Rectal smooth muscle tissue (tissue), 1 donor: ENCODE data around the gene MTR.

Experiments
- H3K27ac ChIP-seq: one replicate; pipeline ENCODE4 v1.7.0; 2013; ENCODE audit warnings: low read depth, low read length, inconsistent platforms
- H3K27me3 ChIP-seq: one replicate; pipeline ENCODE4 v1.7.0; 2013; ENCODE audit warnings: low read length; ENCODE audit not compliant: control insufficient read depth, insufficient read depth
- H3K36me3 ChIP-seq: one replicate; pipeline ENCODE4 v1.7.0; 2013; ENCODE audit warnings: low read length; ENCODE audit not compliant: control insufficient read depth, insufficient read depth
- H3K4me1 ChIP-seq: one replicate; pipeline ENCODE4 v1.7.0; 2013; ENCODE audit warnings: low read length; ENCODE audit not compliant: control insufficient read depth, insufficient read depth
- H3K4me3 ChIP-seq: one replicate; pipeline ENCODE4 v1.7.0; 2013; ENCODE audit warnings: low read length
- H3K9ac ChIP-seq: one replicate; pipeline ENCODE4 v1.7.0; 2013; ENCODE audit warnings: low read length

The MTR gene

DNA sequence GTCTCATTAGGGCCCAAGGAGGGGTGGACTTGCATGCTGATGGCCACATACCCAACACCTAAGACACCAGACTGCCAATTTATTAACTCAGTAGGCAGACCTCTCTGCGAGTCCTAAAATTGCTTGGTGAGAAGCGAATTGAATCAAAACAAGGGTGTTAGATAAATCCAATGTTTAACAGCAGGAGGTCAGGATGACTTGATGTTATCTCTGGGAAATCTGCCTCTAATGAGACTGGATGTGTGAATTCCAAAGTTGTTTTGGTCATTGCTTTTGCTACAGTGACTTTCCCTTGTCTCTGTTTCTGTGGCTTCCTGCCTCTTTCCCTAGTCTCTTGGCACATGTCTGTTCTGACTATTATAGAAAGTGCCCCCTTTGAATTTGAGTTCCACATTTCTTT is 20.8 kb downstream of the MTR start:
- H3K9ac ChIP-seq: no peak overlapping the region
- no peak overlapping the region for H3K27ac ChIP-seq
- H3K36me3 ChIP-seq: peaks cover 27% of the 10 kb centered on the region
- no peak overlapping the region for H3K4me3 ChIP-seq
- no peaks in the 10 kb centered on the region for H3K27me3 ChIP-seq
- H3K4me1 ChIP-seq: no peaks in the 10 kb centered on the region

DNA sequence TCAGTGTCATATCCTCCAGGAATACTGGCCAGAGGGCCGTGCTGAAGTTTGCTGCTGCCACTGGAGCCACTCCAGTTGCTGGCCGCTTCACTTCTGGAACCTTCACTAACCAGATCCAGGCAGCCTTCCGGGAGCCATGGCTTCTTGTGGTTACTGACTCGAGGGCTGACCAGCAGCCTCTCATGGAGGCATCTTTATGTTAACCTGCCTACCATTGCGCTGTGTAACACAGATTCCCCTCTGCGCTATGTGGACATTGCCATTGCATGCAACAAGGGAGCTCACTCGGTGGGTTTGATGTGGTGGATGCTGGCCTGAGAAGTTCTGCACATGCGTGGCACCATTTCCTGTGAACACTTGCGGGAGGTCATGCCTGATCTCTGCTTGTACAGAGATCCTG is 24.8 kb downstream of the MTR start:
- Histone ChIP-seq H3K27ac (no peak overlapping the region), H3K27me3 (no peaks in the 10 kb centered on the region), H3K4me3 (no peak overlapping the region), H3K36me3 (peaks cover 19% of the 10 kb centered on the region), H3K4me1 (no peaks in the 10 kb centered on the region), H3K9ac (no peak overlapping the region)

DNA sequence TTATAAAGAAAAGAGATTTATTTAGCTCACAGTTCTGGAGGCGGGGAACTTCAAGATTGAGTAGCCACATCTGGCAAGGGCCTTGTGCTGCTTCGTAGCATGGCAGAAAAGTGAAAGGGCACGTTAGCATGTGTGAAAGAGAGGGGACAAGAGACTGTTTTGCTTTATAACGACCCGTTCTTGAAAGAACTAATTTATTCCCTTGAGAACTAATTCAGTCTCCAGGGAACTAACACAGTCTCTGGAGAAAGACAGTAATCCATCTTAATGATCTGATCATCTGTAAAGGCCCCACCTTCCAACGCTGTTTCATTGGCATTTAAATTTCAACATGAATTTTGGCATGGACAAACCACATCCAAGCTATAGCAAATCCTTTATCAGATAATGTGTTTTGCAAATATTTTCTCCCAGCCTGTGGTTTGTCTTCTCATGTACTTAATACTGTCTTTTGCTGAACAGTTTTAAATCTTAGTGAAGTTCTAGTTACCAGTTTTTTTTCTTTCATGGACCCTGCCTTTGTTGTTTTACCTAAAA is 26.1 kb downstream of the MTR start:
- peaks cover 19% of the 10 kb centered on the region for H3K36me3 ChIP-seq
- no peak overlapping the region for H3K27ac ChIP-seq
- no peaks in the 10 kb centered on the region for H3K4me1 ChIP-seq
- no peak overlapping the region for H3K9ac ChIP-seq
- no peak overlapping the region for H3K4me3 ChIP-seq
- H3K27me3 ChIP-seq: no peaks in the 10 kb centered on the region

DNA sequence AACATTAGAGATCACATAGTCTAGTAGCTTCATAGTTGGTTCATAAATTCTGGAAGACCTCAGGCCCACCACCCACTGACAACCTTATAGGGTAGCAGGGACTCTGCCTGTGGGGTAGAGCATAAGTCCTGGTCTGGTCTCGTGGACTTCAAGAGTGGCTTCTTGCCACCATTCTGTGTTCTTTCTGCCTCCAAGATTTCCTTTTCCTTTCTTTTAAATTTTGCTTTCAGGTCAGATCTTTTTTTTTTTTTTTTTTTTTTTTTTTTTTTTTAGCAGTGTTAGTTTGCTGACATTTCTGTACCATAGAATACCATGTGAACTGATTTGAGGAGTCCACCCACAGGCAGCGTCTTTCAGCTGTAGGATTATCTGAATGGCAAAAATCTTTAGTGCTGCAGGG is 28.5 kb downstream of the MTR start:
- Histone ChIP-seq H3K36me3 (peaks cover 18% of the 10 kb centered on the region), H3K4me1 (no peaks in the 10 kb centered on the region), H3K9ac (no peak overlapping the region)

DNA sequence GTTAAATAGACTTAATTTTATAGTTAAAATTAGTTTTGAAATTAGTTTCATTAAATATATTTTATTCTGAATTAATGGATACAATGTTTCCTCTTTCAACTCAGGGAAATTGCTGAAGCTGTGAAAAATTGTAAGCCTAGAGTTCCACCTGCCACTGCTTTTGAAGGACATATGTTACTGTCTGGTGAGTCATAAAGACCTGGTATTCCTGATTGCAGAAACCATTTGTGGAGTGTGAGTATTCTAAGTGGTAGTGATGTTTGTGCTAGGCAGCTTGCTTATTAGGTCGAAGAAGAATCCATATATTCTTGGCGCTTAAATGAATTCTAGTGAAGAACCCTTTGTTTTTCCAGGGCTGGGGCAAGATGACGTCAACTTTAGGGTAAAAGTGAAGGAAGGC is 34.0 kb downstream of the MTR start:
- H3K9ac ChIP-seq: no peak overlapping the region
- H3K27me3 ChIP-seq: no peaks in the 10 kb centered on the region
- no peak overlapping the region for H3K27ac ChIP-seq
- peaks cover 22% of the 10 kb centered on the region for H3K36me3 ChIP-seq
- no peak overlapping the region for H3K4me3 ChIP-seq
- H3K4me1 ChIP-seq: no peaks in the 10 kb centered on the region

More for the DNA sequence above, 28.5 kb downstream of the MTR start:
- Histone ChIP-seq H3K4me3 (no peak overlapping the region), H3K27me3 (no peaks in the 10 kb centered on the region), H3K27ac (no peak overlapping the region)

DNA sequence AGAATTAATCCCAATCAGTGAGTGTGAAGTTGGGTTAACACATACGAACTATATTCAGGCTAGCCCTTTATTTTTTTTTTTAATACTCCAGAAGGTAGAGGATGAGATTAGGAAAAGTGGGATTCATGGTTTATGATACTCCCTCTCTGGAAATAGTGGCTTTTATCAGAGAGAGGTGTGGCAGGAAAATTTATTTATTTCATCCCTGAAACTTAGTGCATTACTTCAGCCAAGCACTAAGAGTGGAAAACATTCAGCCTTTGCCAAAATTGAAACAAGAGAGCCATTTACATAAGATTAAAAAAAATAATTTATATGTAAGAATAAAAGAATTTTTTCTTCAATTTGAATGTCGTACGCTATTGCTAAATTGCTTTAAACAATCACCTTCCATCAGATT is 35.0 kb downstream of the MTR start:
- no peaks in the 10 kb centered on the region for H3K4me1 ChIP-seq
- H3K4me3 ChIP-seq: no peak overlapping the region
- H3K36me3 ChIP-seq: peaks cover 25% of the 10 kb centered on the region
- no peak overlapping the region for H3K9ac ChIP-seq
- H3K27me3 ChIP-seq: no peaks in the 10 kb centered on the region
- no peak overlapping the region for H3K27ac ChIP-seq

DNA sequence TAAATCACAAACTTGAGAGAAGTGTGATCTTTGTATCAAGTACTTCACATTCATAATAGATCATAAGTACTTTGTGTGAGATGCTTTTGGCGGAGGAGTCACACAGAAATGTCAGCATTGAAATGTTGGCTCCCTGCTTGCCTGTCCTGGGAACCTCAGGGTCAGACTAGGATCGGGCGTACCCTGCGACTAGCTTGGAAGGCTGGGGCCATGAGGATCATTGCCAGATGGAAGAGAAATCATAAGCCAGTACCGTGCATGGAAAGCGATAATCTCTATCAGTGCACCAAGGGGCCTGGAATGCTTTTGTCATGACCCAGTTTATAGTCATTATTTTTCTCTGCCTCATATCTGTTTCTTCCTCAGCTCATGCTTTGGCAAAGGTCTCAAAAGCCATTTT is 35.5 kb downstream of the MTR start:
- Histone ChIP-seq H3K4me1 (no peaks in the 10 kb centered on the region), H3K36me3 (peaks cover 23% of the 10 kb centered on the region), H3K4me3 (no peak overlapping the region), H3K27me3 (no peaks in the 10 kb centered on the region), H3K27ac (no peak overlapping the region), H3K9ac (no peak overlapping the region)

DNA sequence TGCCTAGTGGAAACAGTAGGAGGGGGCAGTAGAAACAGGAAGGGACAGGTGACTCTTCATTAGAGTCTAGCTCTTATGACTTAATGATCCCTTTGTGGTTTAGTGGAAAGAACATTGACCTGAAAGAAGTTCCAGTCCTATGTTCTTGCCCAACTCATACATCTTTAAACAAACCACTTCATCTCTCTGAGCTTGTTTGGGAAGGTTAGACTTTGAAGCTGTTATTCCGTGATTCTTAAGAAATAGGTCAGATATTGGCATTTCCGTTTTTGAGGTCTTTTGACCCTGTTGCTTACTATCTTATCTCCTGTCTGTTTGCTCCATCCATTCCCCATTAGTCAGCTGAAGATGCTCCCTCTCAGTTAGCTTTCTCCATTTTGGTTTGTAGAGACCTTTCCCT is 38.5 kb downstream of the MTR start:
- Histone ChIP-seq H3K9ac (no peak overlapping the region), H3K27ac (no peak overlapping the region), H3K4me1 (no peaks in the 10 kb centered on the region), H3K36me3 (peaks cover 33% of the 10 kb centered on the region), H3K27me3 (no peaks in the 10 kb centered on the region), H3K4me3 (no peak overlapping the region)

DNA sequence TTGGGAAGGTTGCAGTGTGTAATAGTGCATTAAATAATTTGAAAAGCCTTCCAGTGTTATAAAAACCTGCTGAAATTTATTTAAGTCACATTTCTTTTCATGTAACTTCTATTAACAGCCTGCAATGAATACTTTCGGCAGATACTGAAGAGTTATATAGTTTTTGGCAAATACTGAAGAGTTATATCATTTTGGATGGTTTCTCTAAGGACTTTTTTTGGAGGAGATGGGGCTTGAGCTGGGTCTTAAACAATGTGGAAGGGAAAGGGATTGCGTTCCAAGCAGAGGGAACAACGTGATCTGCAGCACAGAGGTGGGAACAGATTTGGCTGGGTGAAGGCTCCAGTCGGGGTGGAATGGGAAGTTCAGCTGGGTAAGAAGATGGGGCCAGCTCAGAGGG is 39.8 kb downstream of the MTR start:
- no peak overlapping the region for H3K9ac ChIP-seq
- no peak overlapping the region for H3K27ac ChIP-seq
- no peak overlapping the region for H3K4me3 ChIP-seq
- H3K27me3 ChIP-seq: no peaks in the 10 kb centered on the region
- peaks cover 35% of the 10 kb centered on the region for H3K36me3 ChIP-seq
- H3K4me1 ChIP-seq: no peaks in the 10 kb centered on the region

DNA sequence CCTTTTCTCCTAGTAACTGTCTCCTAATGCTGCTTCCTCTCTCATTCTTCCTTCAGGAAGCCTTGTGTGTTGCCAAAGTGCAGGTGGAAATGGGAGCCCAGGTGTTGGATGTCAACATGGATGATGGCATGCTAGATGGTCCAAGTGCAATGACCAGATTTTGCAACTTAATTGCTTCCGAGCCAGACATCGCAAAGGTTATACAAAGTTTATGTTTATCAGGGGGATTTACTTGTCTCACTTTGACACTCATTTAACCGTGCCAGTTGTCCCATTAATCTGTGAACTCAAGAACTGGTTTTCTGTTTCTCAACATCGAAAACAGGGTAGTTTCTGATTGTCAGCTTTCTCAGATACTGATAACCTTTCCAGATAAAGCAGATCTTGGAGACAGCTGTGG is 40.4 kb downstream of the MTR start:
- H3K4me1 ChIP-seq: no peaks in the 10 kb centered on the region
- peaks cover 38% of the 10 kb centered on the region for H3K36me3 ChIP-seq
- no peak overlapping the region for H3K4me3 ChIP-seq
- no peak overlapping the region for H3K9ac ChIP-seq
- H3K27me3 ChIP-seq: no peaks in the 10 kb centered on the region
- H3K27ac ChIP-seq: no peak overlapping the region

DNA sequence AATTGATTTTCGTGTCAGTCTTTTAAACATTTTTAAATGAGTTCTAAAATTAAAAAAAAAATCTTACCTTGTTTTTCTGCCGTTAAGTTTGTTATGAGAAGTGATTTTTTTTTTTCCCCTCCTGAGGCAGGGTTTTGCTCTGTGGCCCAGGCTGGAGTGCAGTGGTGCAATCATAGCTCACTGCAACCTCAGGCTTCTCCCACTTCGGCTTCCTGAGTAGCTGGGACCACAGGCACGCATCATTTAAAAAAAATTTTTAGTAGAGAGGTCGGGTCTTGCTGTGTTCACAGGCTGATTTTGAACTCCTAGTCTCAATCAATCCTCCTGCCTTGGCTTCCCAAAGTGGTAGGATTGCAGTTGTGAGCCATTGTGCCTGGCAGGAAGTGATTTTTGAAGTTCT is 41.1 kb downstream of the MTR start:
- Histone ChIP-seq H3K27me3 (no peaks in the 10 kb centered on the region), H3K27ac (no peak overlapping the region), H3K4me3 (no peak overlapping the region), H3K4me1 (no peaks in the 10 kb centered on the region), H3K9ac (no peak overlapping the region), H3K36me3 (peaks cover 35% of the 10 kb centered on the region)

DNA sequence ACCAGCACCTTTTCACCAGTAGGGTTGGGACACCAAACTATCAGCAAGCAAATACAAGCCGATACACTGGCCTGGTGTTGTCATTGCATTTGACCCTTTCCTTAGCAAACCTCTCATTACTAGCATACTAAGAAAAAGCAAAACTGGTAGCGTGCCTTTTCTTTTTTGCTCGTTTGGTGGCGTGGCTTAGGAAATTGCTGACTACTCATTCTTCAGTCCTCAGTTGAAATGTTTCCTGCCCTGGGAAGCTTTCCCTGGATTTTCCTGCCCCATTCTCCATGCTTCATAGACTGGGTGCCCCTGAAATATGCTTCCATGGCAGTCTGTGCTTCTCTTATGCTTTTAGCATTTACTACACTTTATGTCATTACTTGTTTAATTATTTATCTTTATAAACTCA is 42.0 kb downstream of the MTR start:
- H3K27ac ChIP-seq: no peak overlapping the region
- H3K4me1 ChIP-seq: no peaks in the 10 kb centered on the region
- H3K36me3 ChIP-seq: peaks cover 31% of the 10 kb centered on the region
- H3K9ac ChIP-seq: no peak overlapping the region
- no peak overlapping the region for H3K4me3 ChIP-seq
- H3K27me3 ChIP-seq: no peaks in the 10 kb centered on the region

DNA sequence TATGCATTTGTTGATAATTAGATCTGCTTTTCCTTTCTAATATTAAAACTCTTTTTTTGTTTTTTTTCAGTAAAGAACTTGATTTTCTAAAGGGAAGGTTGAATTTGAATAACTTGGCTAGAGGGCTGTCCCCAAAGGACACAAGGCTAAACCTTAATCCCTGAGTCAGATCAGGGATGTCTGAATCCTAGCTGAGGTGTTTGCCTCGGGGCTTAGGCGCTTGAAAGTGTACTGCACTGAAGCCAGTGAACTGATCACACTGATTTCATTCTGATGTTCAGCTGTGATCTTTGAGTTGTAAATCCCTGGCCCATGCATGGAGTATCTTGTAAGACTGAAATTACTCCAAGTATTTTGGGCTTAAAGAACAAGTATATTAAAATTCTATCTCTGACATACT is 42.8 kb downstream of the MTR start:
- Histone ChIP-seq H3K4me1 (no peaks in the 10 kb centered on the region), H3K36me3 (peaks cover 31% of the 10 kb centered on the region), H3K27ac (no peak overlapping the region), H3K4me3 (no peak overlapping the region), H3K9ac (no peak overlapping the region), H3K27me3 (no peaks in the 10 kb centered on the region)
